ENCODE measurements around the gene ZNF366. TPM values are rescaled to one million over a fixed set of nuclear protein-coding genes. Genes with fewer than 3 reads are reported as not detected.
A peak's percentile ranks its signal among the peaks of the same experiment; 100 is the strongest.

ZNF366 gene
- total RNA-seq, 1 donor from 2014 or later, result 3.2 TPM

DNA sequence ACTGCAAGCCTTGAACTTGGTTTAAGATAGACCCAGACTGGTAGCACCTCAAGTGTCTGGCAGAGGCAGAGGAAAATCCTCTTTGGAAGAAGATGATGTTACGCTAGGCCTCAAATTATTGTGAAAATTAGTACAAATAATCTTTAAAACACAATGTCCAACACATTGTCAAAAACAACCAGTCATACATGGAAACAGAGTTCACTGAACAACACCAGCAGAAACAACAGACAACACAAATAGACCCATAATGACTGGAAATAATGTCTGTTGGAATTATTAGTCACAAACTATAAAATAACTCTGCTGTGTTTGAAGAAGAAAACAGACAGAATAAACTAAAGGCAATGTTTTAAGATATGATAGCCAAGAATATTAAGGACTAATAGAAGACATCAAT lies 15.4 kb upstream of the ZNF366 start:
- no peak overlapping the region for H3K27ac ChIP-seq
- H3K4me3 ChIP-seq, result no peak overlapping the region
- H3K4me1 ChIP-seq, result no peaks in the 10 kb centered on the region
- no peaks in the 10 kb centered on the region for H3K27me3 ChIP-seq
- TF ChIP-seq POLR2A (IDR thresholded peaks at IDR 0.05) (no peak), POLR2AphosphoS5 (IDR thresholded peaks at IDR 0.05; ENCODE audit: insufficient read depth in 1 of 2, low read depth in 1 of 2) (no peak)
- TF ChIP-seq, protein P1, sequence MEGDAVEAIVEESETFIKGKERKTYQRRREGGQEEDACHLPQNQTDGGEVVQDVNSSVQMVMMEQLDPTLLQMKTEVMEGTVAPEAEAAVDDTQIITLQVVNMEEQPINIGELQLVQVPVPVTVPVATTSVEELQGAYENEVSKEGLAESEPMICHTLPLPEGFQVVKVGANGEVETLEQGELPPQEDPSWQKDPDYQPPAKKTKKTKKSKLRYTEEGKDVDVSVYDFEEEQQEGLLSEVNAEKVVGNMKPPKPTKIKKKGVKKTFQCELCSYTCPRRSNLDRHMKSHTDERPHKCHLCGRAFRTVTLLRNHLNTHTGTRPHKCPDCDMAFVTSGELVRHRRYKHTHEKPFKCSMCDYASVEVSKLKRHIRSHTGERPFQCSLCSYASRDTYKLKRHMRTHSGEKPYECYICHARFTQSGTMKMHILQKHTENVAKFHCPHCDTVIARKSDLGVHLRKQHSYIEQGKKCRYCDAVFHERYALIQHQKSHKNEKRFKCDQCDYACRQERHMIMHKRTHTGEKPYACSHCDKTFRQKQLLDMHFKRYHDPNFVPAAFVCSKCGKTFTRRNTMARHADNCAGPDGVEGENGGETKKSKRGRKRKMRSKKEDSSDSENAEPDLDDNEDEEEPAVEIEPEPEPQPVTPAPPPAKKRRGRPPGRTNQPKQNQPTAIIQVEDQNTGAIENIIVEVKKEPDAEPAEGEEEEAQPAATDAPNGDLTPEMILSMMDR (IDR thresholded peaks at IDR 0.05), result no peak
- no peak for DNase-seq (ENCODE audit: extremely low spot score in 2 of 2)
- no peaks in the 10 kb centered on the region for H3K9me3 ChIP-seq
- intact Hi-C loops (cut with DNase I), result no loop called here
- H3K36me3 ChIP-seq, result no peaks in the 10 kb centered on the region

DNA sequence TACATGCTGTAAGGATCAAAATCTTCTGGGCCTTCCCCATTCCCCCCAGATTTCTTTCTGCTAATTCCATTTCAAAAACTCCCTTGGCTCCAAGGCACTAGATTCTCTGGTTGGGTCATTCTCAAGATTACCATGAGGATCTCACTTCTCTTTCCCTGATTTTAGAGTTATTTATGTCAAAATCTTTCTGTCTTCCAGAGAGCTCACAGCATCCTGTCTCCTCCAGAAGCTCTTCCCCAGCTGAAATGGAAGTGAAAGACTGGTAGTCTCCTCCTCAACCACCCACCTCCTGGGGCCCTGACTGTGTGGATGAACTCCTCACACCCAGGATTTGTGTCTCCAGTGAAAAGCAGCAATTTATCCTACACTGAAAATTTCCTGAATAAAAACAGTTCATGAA lies 11.9 kb upstream of the ZNF366 start:
- DNase-seq (ENCODE audit: extremely low spot score in 2 of 2), result no peak
- no peaks in the 10 kb centered on the region for H3K4me1 ChIP-seq
- H3K27ac ChIP-seq, result no peak overlapping the region
- H3K27me3 ChIP-seq, result no peaks in the 10 kb centered on the region
- intact Hi-C loops (cut with DNase I), result loop anchor here (10.0 kb wide), 1 partner anchor 144 kb away; no protein-coding TSS in a partner anchor
- no peaks in the 10 kb centered on the region for H3K36me3 ChIP-seq
- no peaks in the 10 kb centered on the region for H3K9me3 ChIP-seq
- H3K4me3 ChIP-seq, result no peak overlapping the region
- TF ChIP-seq, protein P1 (IDR thresholded peaks at IDR 0.05), result no peak

DNA sequence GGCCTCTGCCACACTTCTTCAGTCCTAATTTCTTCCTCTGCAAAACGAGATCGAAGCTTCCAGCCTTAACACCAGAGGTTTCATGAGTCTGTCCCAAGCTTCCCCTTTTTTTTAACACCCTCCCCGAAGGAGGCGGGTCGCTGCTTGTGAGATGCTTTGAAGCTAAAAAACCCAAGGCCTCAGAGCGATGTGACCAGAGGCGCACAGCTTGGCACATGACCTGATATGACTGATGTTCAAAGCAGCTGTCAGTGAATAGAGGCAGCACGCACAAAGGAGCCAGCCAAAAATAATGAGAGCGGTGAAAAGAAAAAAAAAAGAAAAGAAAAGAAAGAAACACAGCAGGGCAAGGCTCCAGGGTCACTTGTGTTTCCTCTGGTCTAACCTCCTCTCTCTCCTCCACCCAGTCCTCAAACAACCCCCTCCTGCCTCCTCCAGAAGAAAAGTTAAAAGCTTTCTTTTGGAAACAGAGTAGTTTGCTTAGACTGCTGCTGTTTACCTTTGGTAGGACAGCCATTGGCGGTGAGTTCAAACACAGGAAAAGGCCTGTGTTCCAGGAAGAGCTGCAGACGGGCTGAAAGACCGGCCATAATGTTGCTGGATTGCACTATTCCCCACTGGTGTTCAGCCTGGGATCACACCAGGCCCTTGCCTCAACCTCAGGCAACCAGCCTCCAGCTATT lies 10.9 kb upstream of the ZNF366 start:
- no peaks in the 10 kb centered on the region for H3K4me1 ChIP-seq
- no peaks in the 10 kb centered on the region for H3K9me3 ChIP-seq
- no peaks in the 10 kb centered on the region for H3K36me3 ChIP-seq
- no peak overlapping the region for H3K27ac ChIP-seq
- DNase-seq (ENCODE audit: extremely low spot score in 2 of 2), result peak in 1 of 2 donors; percentile 76
- no peak overlapping the region for H3K4me3 ChIP-seq
- H3K27me3 ChIP-seq, result no peaks in the 10 kb centered on the region
- TF ChIP-seq POLR2AphosphoS5 (IDR thresholded peaks at IDR 0.05; ENCODE audit: insufficient read depth in 1 of 2, low read depth in 1 of 2) (no peak), POLR2A (IDR thresholded peaks at IDR 0.05) (no peak)
- TF ChIP-seq, protein P1 (IDR thresholded peaks at IDR 0.05), result no peak
- intact Hi-C loops (cut with DNase I), result loop anchor here (10.0 kb wide), 1 partner anchor 143 kb away; no protein-coding TSS in a partner anchor

DNA sequence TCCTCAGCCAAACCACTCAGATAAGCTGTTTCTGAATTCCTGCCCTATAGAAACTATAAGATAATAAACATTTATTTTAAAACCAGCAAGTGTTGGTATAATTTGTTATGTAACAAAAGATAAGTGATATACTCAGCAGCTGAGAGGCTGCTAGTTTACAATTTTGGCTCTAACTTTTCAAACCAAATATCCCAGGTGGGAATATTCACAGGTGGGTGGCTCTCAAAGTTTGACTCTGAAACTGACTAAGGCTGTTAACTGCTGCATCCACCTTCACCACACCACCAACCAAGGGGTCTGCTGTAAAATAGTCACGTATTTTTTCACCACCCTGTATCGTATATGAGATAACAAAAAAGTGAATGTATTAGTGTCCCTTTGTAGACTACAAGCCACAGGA lies 9.7 kb upstream of the ZNF366 start:
- H3K27ac ChIP-seq, result no peak overlapping the region
- H3K4me3 ChIP-seq, result no peak overlapping the region
- no peaks in the 10 kb centered on the region for H3K36me3 ChIP-seq
- no peak for DNase-seq (ENCODE audit: extremely low spot score in 2 of 2)
- no peaks in the 10 kb centered on the region for H3K4me1 ChIP-seq
- TF ChIP-seq POLR2AphosphoS5 (IDR thresholded peaks at IDR 0.05; ENCODE audit: insufficient read depth in 1 of 2, low read depth in 1 of 2) (no peak), POLR2A (IDR thresholded peaks at IDR 0.05) (no peak)
- TF ChIP-seq, protein P1 (IDR thresholded peaks at IDR 0.05), result no peak
- H3K27me3 ChIP-seq, result no peaks in the 10 kb centered on the region
- intact Hi-C loops (cut with DNase I), result loop anchor here (10.0 kb wide), 1 partner anchor 142 kb away; no protein-coding TSS in a partner anchor
- no peaks in the 10 kb centered on the region for H3K9me3 ChIP-seq

DNA sequence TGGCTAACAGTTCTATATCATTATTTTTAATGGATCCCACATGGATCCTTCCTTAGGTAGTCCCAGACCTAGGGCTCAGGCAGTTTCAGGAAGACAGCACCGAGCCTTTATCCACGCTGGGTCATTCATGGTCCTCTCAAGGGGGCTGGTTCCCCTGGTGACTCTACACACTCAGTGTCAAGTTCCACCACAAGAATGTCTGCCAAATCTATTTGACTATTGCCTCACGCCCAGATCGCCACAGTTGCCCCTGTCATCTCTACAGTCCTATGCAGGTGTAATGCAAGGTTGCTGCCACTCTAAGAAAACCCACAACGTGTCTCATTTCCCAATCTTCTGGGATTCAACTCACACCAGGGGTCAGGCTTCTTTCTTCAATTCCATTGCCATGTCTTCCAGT lies 8.0 kb upstream of the ZNF366 start:
- peaks cover 9% of the 10 kb centered on the region for H3K4me1 ChIP-seq
- no peaks in the 10 kb centered on the region for H3K9me3 ChIP-seq
- no peaks in the 10 kb centered on the region for H3K27me3 ChIP-seq
- TF ChIP-seq POLR2AphosphoS5 (IDR thresholded peaks at IDR 0.05; ENCODE audit: insufficient read depth in 1 of 2, low read depth in 1 of 2) (no peak), POLR2A (IDR thresholded peaks at IDR 0.05) (no peak)
- TF ChIP-seq, protein P1 (IDR thresholded peaks at IDR 0.05), result no peak
- peak in 1 of 2 donors; percentile 49 for DNase-seq (ENCODE audit: extremely low spot score in 2 of 2)
- no peak overlapping the region for H3K27ac ChIP-seq
- intact Hi-C loops (cut with DNase I), result loop anchor here (10.0 kb wide), 1 partner anchor 140 kb away; no protein-coding TSS in a partner anchor
- no peak overlapping the region for H3K4me3 ChIP-seq
- no peaks in the 10 kb centered on the region for H3K36me3 ChIP-seq

Data from vagina (tissue), 2 donors.